ENCODE results near the gene RNF150.

DNA sequence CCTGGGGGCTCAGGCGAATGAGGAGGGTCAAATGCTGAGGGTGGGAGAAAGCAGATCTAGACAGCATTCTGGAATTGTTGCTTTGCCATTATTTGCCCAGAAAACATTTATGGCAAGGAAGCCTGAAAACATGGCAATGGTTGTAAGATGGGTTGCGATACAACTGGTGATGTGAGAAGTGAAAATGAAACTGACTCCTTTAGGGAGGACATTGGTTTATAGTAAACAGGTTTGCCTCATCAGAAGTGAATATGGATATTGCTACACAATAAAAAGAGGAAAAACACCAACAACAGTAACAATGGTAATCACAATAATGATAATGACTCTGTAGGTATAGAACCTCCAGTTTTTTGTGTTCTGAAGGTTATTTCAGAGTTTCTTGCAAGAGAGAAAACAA is 270.1 kb downstream of the RNF150 start:
- TF ChIP-seq, protein P1, sequence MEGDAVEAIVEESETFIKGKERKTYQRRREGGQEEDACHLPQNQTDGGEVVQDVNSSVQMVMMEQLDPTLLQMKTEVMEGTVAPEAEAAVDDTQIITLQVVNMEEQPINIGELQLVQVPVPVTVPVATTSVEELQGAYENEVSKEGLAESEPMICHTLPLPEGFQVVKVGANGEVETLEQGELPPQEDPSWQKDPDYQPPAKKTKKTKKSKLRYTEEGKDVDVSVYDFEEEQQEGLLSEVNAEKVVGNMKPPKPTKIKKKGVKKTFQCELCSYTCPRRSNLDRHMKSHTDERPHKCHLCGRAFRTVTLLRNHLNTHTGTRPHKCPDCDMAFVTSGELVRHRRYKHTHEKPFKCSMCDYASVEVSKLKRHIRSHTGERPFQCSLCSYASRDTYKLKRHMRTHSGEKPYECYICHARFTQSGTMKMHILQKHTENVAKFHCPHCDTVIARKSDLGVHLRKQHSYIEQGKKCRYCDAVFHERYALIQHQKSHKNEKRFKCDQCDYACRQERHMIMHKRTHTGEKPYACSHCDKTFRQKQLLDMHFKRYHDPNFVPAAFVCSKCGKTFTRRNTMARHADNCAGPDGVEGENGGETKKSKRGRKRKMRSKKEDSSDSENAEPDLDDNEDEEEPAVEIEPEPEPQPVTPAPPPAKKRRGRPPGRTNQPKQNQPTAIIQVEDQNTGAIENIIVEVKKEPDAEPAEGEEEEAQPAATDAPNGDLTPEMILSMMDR (IDR thresholded peaks at IDR 0.05), result no peak
- no peak for TF ChIP-seq POLR2A (IDR thresholded peaks at IDR 0.05)
